Measurements from ENCODE around the gene VAV1.

GRCh38 chr19:6861683-6862286 lies 89.3 kb downstream of the VAV1 start:
- TF ChIP-seq CTCF (IDR thresholded peaks at IDR 0.05; ENCODE audit: low read depth, low read length, missing input control) (no peak), GABPA (IDR thresholded peaks at IDR 0.05 in 1 of 2, conservative IDR thresholded peaks at IDR 0.05 in 1 of 2) (no peak), RAD21 (IDR thresholded peaks at IDR 0.05) (no peak), RXRA (IDR thresholded peaks at IDR 0.05) (no peak), SP1 (IDR thresholded peaks at IDR 0.05) (no peak), REST (IDR thresholded peaks at IDR 0.05) (no peak), FOXA1 (IDR thresholded peaks at IDR 0.05) (no peak), YY1 (IDR thresholded peaks at IDR 0.05) (no peak), TAF1 (conservative IDR thresholded peaks at IDR 0.05) (no peak), HNF4A (conservative IDR thresholded peaks at IDR 0.05) (no peak), JUND (IDR thresholded peaks at IDR 0.05) (no peak)
- TF ChIP-seq, protein P1, sequence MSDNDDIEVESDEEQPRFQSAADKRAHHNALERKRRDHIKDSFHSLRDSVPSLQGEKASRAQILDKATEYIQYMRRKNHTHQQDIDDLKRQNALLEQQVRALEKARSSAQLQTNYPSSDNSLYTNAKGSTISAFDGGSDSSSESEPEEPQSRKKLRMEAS (IDR thresholded peaks at IDR 0.05): no peak
- TF ChIP-seq, protein P2, sequence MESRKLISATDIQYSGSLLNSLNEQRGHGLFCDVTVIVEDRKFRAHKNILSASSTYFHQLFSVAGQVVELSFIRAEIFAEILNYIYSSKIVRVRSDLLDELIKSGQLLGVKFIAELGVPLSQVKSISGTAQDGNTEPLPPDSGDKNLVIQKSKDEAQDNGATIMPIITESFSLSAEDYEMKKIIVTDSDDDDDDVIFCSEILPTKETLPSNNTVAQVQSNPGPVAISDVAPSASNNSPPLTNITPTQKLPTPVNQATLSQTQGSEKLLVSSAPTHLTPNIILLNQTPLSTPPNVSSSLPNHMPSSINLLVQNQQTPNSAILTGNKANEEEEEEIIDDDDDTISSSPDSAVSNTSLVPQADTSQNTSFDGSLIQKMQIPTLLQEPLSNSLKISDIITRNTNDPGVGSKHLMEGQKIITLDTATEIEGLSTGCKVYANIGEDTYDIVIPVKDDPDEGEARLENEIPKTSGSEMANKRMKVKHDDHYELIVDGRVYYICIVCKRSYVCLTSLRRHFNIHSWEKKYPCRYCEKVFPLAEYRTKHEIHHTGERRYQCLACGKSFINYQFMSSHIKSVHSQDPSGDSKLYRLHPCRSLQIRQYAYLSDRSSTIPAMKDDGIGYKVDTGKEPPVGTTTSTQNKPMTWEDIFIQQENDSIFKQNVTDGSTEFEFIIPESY (IDR thresholded peaks at IDR 0.05): no peak
- TF ChIP-seq, protein P3, sequence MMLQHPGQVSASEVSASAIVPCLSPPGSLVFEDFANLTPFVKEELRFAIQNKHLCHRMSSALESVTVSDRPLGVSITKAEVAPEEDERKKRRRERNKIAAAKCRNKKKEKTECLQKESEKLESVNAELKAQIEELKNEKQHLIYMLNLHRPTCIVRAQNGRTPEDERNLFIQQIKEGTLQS (IDR thresholded peaks at IDR 0.05): no peak
